ENCODE measurements around the gene CCS.
A peak's percentile ranks its signal among the peaks of the same experiment; 100 is the strongest.
"Not testable (repeated sequence)": the region's sequence is repeated elsewhere in the genome, so short reads cannot be mapped to it uniquely, and the experiment has no call there.

Gene CCS

DNA sequence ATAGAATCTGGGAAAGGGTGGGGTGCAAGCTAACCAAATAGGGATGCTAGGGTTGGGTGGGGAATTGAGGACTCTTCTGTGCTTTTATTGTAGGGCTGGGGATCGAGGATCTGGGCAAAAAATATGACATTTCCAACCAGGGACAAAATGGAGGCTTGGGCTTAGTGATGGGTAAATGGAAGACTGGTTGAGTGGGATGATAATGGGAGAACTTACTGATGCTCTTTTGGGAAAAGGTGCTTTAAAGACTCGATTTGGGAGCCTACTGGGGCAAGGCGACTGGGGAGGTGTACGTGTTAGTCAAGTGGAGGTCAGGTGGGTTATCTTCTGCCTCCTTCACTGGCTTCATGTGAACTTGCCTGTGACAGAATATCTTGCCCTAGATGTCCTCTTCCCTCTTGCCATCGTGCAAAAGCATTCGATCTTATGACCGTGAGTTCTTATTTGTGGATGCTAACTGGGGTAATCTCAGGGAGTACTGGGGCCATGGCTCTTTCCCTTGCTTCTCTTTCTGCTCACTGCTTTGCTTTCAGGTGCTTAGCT lies 35.1 kb downstream of the CCS start:
- DNase-seq, result no peak

GRCh38 chr11:66629356-66629755 lies 36.4 kb downstream of the CCS start:
- no peak for DNase-seq

GRCh38 chr11:66631883-66632282 lies 38.9 kb downstream of the CCS start:
- DNase-seq, result no peak

DNA sequence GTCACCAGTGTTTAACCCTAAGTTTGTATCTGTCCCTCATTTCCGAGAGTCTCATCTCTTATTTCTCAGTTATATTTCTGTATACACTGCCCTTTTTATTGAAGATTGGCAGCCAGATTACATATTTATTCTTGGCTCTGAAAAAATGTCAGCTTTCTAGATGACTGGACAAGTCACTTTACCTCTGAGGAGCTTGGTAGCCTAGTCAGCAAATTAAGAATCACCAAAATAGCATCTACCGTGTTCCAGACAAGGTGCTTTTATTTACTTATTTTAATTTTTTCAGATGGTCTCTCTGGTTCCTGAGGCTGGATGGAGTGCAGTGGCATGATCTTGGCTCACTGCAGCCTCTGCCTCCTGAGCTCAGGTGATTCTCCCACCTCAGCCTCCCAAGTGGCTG lies 40.0 kb downstream of the CCS start:
- no peak for DNase-seq

- DNase-seq, result no peak
These were observed 43.4 kb downstream of the CCS start for GRCh38 chr11:66636411-66636810.

- peak; percentile 38 for DNase-seq
These were observed 44.7 kb downstream of the CCS start for GRCh38 chr11:66637557-66638176.

DNA sequence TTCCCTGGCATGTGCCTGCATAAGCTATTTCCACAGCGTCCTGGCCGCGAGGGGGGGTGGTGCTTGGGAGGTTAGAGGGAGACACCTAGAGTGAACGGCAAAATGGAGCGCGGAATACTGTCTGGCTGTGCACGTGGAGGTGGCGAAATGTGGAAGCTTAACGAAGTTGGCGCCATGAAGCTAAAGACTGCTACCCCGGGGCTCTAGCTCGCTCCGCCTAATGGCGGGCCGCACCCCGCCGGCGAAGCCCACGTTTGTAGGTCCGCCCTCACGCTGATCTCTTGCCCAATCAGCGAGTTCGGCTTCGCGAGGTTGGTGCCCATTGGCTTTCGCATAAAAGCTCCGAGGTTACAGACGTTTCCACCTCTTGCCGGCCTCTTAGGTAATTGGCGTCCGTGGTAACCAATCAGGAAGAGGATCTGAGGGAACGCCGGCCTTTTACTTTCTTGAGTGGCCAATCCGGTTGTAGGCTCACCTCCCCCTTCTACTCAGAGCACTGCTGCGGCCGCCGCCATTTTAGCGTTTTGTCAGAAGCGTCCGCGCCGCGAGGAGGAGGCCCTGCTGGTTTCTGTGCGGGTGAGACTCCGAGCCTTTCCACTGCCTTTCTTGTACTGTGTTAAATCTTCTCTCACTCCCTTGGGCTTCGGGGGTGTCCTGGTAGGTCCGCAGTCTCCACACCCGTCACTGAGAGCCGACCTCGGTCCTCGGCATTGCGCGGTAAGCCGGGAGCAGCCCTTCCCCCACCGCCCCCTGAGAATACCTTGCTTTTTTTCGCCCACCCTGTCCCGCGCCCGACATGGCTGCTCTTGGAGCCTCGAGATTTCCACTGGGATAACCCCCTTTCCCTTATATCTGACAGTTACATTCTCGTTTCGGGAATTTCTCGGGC lies 45.4 kb downstream of the CCS start, which contains the start of gene RBM4:
Gene RBM4, plus strand, starts transcription at position 527 of the 889 bp plus-strand sequence. CDS start 1,009 bp downstream, outside the sequence.
- DNase-seq, result peak; percentile 100

DNA sequence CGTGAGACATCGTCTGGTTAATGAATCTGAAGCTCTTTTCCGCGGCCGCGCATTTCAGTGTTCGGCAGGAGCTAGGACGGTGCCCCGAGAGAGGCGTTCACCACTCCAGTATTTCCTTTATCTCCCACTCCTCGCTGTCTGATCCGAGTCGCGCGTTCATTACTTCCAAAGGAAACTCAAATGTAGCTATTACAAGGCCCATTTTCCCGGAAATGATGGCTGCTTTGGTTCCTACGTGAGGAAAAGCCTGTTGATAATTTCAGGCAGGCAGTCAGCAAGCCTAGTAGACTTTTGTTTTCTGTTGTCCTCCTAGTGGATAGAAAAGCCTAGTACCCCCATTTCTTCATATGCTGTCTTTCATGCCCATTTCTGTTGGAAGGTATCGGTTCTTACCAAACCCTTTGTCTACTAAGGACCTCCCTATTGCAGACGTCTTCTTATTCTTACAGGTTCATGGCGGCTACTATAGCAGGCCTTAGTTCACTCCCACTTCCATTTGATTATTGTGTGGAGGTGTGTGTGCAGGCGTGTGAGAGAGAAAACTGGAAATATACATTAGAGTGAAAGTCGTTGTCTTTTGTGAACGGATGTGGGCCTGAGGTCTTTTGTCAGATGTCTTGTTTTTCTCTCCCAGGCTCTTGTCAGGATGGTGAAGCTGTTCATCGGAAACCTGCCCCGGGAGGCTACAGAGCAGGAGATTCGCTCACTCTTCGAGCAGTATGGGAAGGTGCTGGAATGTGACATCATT lies 46.3 kb downstream of the CCS start:
- peak; percentile 27 for DNase-seq

GRCh38 chr11:66639814-66640340 lies 46.9 kb downstream of the CCS start:
- not testable (repeated sequence) for DNase-seq

GRCh38 chr11:66641834-66642233 lies 48.8 kb downstream of the CCS start:
- DNase-seq, result no peak

- DNase-seq, result no peak
These were observed 50.9 kb downstream of the CCS start for GRCh38 chr11:66643745-66644437.

DNA sequence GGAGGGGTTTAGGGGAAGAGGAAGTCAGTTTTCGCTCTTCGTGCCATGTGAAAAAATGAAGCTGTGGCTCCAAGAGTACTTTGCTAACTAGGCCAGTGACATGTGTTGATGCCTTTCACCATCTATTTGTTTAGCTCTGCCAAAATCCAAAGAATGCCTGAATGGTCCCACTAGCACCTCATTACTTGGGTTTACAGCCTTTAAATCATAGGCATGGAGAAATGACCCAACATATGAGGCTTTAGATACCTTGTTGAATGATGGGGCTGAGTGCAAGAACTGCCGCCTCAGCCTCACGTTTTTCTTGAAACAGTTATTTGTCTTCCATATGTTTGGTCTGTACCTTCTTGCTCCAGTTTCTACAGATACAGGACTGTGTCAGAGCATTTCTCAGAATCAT lies 53.8 kb downstream of the CCS start:
- no peak for DNase-seq

DNA sequence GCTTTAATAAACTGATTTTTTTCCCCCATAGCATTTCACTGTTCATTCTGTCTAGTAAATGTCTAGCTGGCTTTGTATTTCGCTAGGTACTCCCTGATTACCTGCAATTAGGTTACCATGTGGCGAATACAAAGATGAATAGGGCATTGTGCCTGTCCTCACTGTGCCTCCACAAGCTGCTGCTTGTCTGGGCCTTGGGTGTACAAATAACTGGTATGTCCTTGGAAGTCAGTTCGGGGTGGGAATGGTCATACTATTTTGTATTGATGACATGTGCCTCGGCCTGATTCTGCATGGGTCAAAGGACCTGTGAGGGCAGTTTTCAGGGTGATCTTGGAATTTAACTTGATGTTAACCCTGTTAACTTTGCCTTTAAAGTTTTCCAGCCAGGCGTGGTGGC lies 56.9 kb downstream of the CCS start:
- no peak for DNase-seq

DNA sequence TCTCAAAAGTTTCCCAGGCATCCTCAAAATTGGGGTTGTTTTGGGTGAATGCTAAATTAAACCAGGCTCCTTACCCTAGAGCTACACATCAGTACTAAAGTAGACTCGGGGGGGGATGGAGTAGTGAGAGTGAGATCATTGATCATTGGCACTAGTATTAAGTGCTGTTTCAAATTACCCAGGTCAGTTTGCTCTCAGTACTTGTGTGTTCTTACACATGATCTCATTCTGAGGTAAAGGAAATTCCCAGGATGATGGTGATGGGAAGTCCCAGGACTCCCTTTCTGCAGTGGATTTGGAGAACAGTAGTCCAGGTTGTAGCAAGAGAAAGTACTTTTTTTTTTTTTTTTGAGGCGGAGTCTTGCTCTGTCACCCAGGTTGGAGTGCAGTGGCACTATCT lies 58.0 kb downstream of the CCS start:
- DNase-seq, result no peak

DNA sequence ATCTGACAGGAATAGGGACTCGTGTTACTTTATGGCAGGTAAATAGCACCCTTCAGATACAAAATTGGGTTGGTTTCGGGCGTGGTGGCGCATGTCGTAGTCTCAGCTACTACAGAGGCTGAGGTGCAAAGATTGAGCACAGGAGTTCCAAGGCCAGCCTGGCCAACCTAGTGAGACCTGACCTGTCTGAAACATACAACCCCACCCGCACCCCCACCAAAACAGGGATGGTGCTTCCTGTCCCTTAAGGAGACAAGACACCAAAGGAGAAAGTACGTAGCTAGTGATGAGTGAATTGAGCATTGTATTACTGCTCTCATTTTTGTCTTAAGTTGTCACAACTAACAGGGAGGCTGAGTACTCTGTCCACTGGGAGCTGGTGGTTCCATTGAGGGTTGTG lies 59.7 kb downstream of the CCS start:
- no peak for DNase-seq

GRCh38 chr11:66653123-66653522 lies 60.1 kb downstream of the CCS start:
- DNase-seq, result no peak
